Measurements from ENCODE around the gene TMEM40. TPM values are rescaled to one million over a fixed set of nuclear protein-coding genes. Genes with fewer than 3 reads are reported as not detected.

Gene TMEM40
- polyA plus RNA-seq, 1 of the 3 experiments (the other 2 are of a cell fraction), result 0.05 TPM

DNA sequence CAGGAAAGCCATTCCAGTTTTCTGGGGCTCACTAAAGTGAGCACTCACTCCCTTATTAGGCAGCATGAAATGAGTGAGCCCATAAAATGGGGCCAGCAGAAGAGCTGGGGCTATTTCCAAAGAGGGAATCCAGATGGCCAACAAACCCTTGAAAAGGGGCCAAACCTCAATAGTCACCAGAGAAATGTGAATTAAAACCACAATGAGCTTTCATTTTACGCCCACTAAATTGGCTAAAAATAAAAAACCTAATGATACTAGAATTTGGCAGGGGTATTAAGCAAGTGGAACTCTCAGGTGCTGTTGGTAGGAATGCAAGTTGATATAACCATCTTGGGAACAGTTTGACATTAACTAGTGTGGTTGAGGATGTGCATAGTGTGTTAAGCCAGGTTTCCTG is 53.1 kb downstream of the TMEM40 start:
- Histone ChIP-seq H3K27me3 (ENCODE audit: insufficient read depth) (no peaks in the 10 kb centered on the region), H3K9me2 (no peaks in the 10 kb centered on the region), H4K20me1 (ENCODE audit: insufficient read depth) (no peaks in the 10 kb centered on the region), H3K27ac (ENCODE audit: low read depth in 2 of 2, low read length in 1 of 2) (no peak overlapping the region), H3F3A (replicated peaks; ENCODE audit: insufficient read depth) (no peaks in the 10 kb centered on the region), H3K9ac (no peak overlapping the region), H3K79me2 (ENCODE audit: insufficient read depth) (no peaks in the 10 kb centered on the region), H3K4me3 (ENCODE audit: low read depth in 2 of 2, low read length in 1 of 2) (no peak overlapping the region), H3K9me3 (no peaks in the 10 kb centered on the region), H3K4me1 (ENCODE audit: control insufficient read depth in 1 of 2, insufficient read depth in 2 of 2, low read depth in 1 of 2, low read length in 1 of 2) (peaks cover 0 to 5% of the 10 kb centered on the region in 2 experiments; a peak in 1 of 4 replicates), H3K4me2 (no peak overlapping the region), H2AFZ (ENCODE audit: low read depth) (no peak overlapping the region), H3K36me3 (replicated peaks in 1 of 2; ENCODE audit: control insufficient read depth in 1 of 2, insufficient read depth in 2 of 2, low read length in 1 of 2) (no peaks in the 10 kb centered on the region)
- ChIA-PET CTCF (interaction anchor here (0.7 to 7.9 kb wide), 13 partner anchors 10 to 222 kb away, joined by 3 to 70 read pairs (median 4); partner anchors contain the start of genes RPL32, TMEM40 and TSEN2), POLR2A (no interaction called here)
- DNase-seq, result no peak
- TF ChIP-seq RCOR1 (IDR thresholded peaks at IDR 0.05; ENCODE audit: low read length) (no peak), TCF12 (IDR thresholded peaks at IDR 0.05) (peak; percentile 35; the same call in 1 of the 2 replicates), FOXM1 (IDR thresholded peaks at IDR 0.05; ENCODE audit: low read depth) (no peak)
- TF ChIP-seq, protein P1, sequence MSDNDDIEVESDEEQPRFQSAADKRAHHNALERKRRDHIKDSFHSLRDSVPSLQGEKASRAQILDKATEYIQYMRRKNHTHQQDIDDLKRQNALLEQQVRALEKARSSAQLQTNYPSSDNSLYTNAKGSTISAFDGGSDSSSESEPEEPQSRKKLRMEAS (IDR thresholded peaks at IDR 0.05; ENCODE audit: low read depth), result no peak
- 64% methylated on average over 1 of the region's 1 CpG for WGBS (ENCODE audit: low lambda C conversion rate)

DNA sequence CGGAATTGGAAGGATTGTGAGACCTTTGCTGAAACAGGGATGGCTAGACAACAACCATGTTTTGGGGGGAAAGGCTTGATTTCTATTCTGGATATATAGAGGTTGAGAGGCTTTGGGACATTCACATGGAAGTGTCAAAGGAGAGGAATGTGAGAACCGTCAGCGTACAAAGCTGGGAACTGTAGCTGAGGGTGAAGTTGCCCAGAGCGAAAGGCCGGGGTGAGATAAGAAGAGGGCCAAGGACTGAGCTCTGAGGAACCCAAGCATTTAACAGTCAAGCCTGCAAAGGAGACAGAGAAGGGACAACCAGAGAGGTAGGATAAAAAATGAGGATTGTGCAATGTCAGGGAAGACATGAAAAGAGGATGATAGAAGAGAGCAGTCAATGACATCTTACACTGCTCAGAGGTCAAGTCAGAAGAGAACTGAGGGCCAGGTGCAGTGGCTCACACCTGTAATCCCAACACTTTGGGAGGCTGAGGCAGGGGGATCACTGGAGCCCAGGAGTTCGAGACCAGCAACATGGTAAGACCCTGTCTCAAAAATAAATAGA is 53.6 kb downstream of the TMEM40 start:
- WGBS (ENCODE audit: low lambda C conversion rate), result 72% methylated on average over 6 of the region's 6 CpGs
- Histone ChIP-seq H3K9me2 (no peaks in the 10 kb centered on the region), H2AFZ (ENCODE audit: low read depth) (no peak overlapping the region), H3K4me2 (no peak overlapping the region), H3K9me3 (no peaks in the 10 kb centered on the region), H4K20me1 (ENCODE audit: insufficient read depth) (no peaks in the 10 kb centered on the region), H3K4me3 (ENCODE audit: low read depth in 2 of 2, low read length in 1 of 2) (no peak overlapping the region), H3F3A (replicated peaks; ENCODE audit: insufficient read depth) (no peaks in the 10 kb centered on the region), H3K36me3 (replicated peaks in 1 of 2; ENCODE audit: control insufficient read depth in 1 of 2, insufficient read depth in 2 of 2, low read length in 1 of 2) (no peaks in the 10 kb centered on the region), H3K9ac (no peak overlapping the region), H3K4me1 (ENCODE audit: control insufficient read depth in 1 of 2, insufficient read depth in 2 of 2, low read depth in 1 of 2, low read length in 1 of 2) (peaks cover 0 to 5% of the 10 kb centered on the region in 2 experiments; a peak in 1 of 4 replicates), H3K27ac (ENCODE audit: low read depth in 2 of 2, low read length in 1 of 2) (no peak overlapping the region), H3K79me2 (ENCODE audit: insufficient read depth) (no peaks in the 10 kb centered on the region), H3K27me3 (ENCODE audit: insufficient read depth) (no peaks in the 10 kb centered on the region)
- no peak for DNase-seq
- ChIA-PET POLR2A (no interaction called here), CTCF (interaction anchor here (0.9 to 7.9 kb wide), 10 partner anchors 10 to 221 kb away, joined by 3 to 70 read pairs (median 5); partner anchors contain the start of genes RPL32, TMEM40 and TSEN2)
- TF ChIP-seq FOSL2 (IDR thresholded peaks at IDR 0.05; ENCODE audit: borderline replicate concordance, low read depth) (no peak), TCF12 (IDR thresholded peaks at IDR 0.05) (no peak), JUND (IDR thresholded peaks at IDR 0.05) (no peak), RCOR1 (IDR thresholded peaks at IDR 0.05; ENCODE audit: low read length) (no peak), FOXJ3 (CRISPR knock-in tag; IDR thresholded peaks at IDR 0.05) (no peak), EP300 (IDR thresholded peaks at IDR 0.05; ENCODE audit: borderline replicate concordance in 1 of 2, low read depth in 1 of 2, low read length in 1 of 2) (no peak), GABPA (IDR thresholded peaks at IDR 0.05; ENCODE audit: low read depth) (no peak), RAD21 (IDR thresholded peaks at IDR 0.05; ENCODE audit: low read length) (no peak), YY1 (IDR thresholded peaks at IDR 0.05; ENCODE audit: low read depth) (no peak)
- TF ChIP-seq, protein P2, sequence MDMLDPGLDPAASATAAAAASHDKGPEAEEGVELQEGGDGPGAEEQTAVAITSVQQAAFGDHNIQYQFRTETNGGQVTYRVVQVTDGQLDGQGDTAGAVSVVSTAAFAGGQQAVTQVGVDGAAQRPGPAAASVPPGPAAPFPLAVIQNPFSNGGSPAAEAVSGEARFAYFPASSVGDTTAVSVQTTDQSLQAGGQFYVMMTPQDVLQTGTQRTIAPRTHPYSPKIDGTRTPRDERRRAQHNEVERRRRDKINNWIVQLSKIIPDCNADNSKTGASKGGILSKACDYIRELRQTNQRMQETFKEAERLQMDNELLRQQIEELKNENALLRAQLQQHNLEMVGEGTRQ (IDR thresholded peaks at IDR 0.05; ENCODE audit: borderline replicate concordance, low read depth, low read length), result no peak
- TF ChIP-seq, protein P3, sequence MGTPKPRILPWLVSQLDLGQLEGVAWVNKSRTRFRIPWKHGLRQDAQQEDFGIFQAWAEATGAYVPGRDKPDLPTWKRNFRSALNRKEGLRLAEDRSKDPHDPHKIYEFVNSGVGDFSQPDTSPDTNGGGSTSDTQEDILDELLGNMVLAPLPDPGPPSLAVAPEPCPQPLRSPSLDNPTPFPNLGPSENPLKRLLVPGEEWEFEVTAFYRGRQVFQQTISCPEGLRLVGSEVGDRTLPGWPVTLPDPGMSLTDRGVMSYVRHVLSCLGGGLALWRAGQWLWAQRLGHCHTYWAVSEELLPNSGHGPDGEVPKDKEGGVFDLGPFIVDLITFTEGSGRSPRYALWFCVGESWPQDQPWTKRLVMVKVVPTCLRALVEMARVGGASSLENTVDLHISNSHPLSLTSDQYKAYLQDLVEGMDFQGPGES (IDR thresholded peaks at IDR 0.05; ENCODE audit: low read depth, low read length), result no peak
- TF ChIP-seq, protein P4, sequence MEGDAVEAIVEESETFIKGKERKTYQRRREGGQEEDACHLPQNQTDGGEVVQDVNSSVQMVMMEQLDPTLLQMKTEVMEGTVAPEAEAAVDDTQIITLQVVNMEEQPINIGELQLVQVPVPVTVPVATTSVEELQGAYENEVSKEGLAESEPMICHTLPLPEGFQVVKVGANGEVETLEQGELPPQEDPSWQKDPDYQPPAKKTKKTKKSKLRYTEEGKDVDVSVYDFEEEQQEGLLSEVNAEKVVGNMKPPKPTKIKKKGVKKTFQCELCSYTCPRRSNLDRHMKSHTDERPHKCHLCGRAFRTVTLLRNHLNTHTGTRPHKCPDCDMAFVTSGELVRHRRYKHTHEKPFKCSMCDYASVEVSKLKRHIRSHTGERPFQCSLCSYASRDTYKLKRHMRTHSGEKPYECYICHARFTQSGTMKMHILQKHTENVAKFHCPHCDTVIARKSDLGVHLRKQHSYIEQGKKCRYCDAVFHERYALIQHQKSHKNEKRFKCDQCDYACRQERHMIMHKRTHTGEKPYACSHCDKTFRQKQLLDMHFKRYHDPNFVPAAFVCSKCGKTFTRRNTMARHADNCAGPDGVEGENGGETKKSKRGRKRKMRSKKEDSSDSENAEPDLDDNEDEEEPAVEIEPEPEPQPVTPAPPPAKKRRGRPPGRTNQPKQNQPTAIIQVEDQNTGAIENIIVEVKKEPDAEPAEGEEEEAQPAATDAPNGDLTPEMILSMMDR (IDR thresholded peaks at IDR 0.05), result no peak

All from SK-N-SH (cell line).